ENCODE results near the gene ANGPTL5.
"Not testable (repeated sequence)": the region's sequence is repeated elsewhere in the genome, so short reads cannot be mapped to it uniquely, and the experiment has no call there.

The ANGPTL5 gene

DNA sequence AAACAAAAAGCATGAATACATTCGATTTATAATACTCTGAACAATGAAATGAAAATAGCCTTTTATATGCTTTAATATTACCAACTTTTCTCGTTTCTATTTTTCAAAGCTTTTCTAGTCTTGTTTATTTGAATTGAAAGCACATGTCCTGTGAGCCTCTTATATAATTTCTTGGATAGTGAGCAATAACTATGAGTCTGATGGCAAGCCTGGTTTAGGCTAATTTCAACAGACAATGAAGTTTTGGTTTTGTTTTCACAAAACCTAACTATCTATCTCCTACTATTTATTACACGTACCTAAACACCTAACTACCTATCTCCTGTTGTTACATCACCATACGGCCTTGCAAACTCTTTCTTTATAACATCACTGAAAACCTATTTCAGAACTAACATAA, 30.7 kb downstream of the ANGPTL5 start:
- no peak for DNase-seq (ENCODE audit: low spot score)

DNA sequence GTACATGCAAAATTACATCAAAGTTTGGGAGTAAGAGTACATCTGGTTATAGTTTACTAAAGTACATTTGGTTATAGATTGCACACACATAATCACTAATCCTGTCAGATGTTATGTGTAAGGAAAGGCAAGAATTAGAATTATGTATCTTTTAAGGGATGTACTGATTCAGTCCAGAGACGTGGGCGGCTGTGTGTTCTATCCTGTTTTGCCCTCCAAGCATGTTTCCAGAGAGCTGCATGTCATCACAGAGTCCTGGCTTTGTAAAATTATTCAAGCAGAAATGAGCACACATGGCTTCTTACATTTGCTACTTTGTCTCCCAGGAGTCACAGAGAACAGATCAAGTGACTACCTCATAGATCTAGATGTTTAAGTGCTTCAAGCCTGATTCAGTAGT, 34.7 kb downstream of the ANGPTL5 start:
- DNase-seq (ENCODE audit: low spot score), result no peak

DNA sequence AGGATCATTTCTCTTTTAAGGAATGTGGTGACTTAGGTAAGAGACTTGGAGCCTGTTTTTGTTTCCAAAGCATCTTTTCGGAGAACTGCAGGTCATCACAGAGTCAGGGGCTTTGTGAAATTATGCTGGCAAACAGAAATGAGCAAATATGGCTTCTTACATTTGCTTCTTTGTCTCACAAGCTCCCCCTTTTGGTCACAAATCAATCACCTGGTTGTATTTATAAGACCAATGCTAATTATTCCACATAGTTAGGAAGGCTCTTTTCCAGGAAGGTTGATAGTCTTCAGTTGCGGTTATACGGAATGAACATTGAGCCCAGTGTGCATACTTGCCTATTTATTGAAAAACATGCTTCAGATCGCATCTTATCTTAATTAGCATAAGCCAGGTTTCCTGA, 36.1 kb downstream of the ANGPTL5 start:
- peak; percentile 6 for DNase-seq (ENCODE audit: low spot score)

DNA sequence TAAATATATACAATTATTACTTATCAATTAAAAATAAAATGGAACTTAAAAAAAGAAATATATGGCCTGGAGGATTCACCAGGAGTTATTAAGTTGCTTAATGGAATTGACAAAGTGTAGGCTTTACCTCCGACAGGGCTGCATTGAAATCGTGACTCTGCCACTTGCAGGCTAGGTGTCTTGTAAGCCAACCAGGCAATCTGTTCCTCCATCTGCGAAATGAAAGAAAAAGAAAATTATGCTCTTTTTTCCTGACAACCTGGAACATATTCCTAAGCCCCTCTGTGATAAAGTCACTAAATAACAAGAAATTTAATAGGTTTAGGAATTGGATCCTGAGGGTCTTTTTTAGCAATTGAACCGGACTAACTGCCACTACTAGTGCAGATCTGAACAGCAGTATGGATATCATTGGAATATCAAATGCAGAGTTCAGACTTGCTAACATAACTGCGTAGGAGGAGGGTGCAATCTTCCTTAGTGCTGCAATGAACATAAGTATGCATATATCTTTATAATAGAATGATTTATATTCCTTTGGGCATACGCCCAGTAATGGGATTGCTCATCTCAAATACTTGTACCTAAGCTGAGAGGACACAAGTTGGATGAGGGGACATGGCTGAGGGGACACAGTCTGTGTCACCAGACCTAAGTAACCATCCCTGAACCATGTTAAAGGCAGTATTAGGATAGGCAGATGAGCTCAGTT, 44.0 kb downstream of the ANGPTL5 start:
- no peak for DNase-seq (ENCODE audit: low spot score)

DNA sequence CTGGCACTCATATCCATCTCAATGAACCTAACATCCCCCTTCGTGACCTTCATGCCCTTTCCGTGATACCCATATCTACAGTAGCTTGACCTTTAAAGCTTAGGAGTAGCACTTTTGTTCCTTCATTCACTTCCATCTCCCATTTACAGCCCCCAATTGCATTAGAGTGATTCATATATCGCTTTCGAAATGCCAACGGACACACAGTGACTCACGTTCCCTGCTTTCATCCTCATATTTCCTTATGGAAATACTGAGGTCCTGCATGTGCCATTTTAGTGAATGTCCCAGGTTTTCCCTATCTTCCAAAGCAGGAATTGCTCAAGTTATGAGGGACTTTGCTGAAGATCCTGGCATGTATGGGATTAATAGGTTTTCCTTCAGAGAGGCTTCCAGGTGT, 45.8 kb downstream of the ANGPTL5 start:
- no peak for DNase-seq (ENCODE audit: low spot score)

DNA sequence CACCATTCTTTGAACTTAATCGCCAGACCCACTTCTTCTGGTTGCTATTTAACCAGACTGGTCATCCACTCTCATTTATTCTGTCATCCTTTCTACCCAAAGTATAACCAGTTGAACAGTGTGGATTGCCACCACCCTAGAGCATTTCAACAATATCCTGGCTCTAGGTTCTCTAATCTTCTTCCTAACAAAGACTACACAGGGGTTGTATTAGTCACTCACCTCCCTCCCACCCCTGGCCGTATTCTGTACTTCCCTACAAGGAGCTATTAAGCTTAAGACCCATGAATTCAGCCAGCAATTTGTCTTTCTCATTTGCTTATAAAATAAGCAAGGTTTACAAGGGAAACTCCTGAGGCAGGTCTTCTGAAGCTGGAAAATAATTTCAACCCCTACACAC, 48.4 kb downstream of the ANGPTL5 start:
- no peak for DNase-seq (ENCODE audit: low spot score)

DNA sequence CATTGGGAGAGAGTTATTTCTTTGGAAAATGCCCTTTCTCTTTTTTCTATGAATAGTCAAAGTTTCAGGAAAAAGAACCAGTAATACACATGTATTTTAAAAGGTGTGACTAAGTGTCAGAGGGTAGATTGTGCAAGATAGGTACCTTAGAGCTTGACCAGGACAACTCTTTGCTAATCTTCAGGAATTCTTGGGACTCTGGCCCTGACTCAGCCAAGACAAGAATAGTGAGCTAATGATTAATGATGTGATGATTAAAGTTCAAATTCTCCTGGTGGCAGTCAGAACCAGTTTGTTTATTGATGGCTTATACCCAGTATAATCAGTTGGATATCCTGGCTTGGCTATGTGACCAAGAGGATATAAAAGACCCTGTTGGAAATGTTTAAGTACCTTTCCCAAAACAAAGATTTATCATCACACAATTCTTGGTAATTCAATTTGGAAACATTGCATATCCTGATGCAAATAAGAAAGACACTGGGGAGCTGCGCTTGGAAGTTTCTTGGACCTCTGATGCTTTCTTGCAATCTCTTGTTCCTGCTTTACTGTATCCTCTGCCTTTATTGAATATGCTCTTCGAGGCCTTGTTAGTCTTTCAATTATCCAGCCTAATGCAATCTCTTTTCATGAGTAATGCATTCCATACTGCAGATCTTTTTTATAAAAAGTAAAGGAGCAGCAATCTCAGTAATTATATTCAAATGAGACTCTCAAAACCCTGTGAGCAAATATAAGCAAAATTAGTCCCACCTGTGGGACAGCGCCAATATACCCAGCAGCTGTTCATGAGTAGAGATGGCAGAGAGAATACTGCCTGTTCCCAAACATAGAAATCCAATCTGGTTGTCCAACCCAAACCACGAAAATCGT, 49.5 kb downstream of the ANGPTL5 start:
- DNase-seq (ENCODE audit: low spot score), result no peak

DNA sequence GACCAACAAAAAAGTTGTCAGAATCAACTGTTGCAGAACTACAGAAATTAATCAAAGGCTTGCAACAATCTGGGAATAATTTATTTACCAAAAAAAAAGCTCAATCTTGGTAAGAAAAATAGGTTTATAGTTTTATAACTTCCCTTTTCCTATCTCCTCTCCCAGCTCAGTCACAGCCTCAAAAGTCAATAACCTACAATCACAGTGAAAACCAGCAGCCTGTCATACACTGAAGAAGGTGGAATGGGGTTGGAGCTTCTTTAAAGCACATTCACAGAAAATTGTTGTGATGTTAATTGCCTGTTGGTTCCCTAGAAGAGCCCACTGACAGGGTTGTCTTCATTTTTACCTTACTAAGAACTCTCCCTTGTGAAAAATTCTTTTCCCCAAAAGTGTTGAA, 52.2 kb downstream of the ANGPTL5 start:
- DNase-seq (ENCODE audit: low spot score), result no peak

DNA sequence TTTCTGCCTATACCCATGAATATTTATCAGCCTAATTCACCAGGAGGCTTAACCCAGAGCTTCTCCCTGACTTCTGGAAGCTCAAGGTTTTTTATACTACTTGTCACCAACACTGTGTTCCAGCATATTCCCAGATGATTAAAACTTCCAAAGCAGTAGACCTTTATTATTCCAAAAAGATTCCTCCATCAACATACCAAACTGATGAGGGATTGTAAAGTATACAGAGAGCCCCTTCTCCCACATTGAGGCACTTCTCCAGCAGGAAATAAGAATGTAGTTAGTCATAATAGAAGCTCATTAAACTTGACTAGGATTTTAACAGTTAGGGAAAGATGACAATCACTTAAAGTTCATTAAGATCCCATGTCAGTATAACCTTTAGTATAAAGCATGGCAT, 53.0 kb downstream of the ANGPTL5 start:
- no peak for DNase-seq (ENCODE audit: low spot score)

DNA sequence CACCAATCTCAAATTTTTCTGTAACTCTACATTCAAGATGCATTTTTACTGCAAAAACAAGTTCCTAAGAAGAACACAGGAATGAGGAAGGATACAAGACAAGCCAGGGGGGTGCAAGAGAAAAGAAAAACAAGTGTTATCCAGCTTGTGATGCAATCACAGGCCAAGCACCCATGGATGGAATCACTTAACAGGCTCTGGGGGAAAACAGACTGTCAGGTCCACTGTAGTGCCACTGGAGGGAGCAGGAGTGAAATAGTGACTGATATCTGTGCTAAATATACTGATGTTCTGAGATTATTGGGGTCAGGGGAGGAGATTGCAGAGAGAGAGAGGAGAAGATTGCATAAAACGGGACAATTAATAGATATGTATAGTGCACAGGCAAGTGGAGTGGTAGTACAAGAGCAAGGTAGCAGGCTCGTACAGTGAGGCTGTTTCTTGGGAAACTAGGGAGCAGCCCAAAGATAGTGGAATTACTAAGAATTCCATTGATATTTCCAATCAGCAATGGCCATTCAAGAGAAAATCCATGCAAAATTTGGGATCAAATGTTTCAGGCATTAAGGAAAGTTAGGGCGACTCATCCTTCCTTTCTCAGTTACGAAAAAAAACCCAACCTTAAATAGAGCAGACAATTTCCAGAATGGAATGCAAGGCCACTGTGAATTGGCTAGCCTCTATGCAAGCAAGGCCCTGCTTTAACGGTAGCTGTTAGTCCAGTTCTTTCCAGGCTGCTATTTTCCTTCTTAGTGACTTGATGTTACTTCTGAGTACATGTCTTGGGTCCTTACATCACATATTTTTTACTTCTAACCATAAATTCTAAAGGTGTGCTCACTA, 53.7 kb downstream of the ANGPTL5 start:
- DNase-seq (ENCODE audit: low spot score), result no peak

DNA sequence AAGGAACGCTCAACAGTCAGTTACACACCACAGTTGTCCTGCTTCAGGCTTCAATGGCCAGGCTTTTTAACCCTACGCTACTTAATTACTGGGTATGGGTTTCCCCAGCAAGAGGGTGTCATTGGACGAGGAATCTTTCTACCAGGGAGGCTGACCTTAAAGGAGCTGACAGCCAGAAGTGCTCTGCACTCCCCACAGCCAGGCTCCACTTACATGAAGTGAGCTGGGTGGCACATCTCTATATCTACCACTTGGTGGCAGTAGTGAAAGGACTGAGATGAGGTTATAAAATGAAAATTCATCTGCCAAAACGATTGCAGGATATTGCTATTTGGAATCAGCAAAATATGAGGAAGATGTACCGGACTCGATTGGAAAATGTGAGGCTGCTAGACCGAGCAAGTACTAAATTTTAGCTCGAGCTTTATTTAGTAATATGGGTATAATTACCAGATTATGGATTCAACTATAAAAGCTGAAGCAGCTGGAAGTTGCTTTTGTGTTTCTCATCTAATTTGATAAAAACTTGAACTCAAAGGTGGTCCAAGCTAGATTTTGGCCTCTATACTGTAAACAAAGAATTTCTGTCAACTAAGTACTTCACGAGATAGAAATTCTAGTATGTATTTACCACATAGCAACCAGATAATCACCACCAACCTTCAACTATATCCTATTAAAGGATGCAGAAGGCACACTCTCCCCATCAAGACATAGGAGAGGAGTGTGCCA, 55.5 kb downstream of the ANGPTL5 start:
- DNase-seq (ENCODE audit: low spot score), result peak; percentile 36

DNA sequence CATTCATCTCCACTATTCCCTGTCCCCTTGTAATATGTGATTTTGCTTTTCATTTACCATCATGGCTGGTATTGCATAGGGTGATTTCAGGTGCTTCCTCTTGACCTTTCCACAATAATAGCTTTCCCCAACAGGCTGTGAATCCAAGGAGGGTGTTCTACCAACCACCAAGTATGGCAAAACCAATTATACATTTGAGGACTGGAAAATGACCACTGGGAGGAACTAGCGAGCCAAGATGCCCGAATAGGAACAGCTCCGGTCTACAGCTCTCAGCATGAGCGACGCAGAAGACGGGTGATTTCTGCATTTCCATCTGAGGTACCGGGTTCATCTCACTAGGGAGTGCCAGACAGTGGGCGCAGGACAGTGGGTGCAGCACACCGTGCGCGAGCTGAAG, 64.1 kb downstream of the ANGPTL5 start:
- DNase-seq (ENCODE audit: low spot score), result not testable (repeated sequence)

DNA sequence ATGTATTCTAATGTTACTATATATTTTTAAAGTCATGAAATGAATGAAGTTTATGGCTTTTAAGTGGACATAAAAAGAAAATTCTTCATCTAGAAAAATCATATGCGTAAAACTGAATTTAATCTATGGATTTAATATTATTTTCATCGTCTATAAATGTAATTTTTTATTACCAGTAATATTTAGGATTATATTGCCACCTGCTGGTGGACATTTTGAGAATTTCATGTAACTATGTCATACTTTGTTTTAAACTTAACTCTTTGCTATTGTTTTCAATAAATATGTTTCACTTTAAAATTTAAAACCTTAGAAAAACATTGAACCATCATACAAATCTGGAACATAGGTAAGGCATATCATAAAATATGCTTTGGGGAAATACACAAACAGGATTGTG, 68.1 kb downstream of the ANGPTL5 start:
- no peak for DNase-seq (ENCODE audit: low spot score)

DNA sequence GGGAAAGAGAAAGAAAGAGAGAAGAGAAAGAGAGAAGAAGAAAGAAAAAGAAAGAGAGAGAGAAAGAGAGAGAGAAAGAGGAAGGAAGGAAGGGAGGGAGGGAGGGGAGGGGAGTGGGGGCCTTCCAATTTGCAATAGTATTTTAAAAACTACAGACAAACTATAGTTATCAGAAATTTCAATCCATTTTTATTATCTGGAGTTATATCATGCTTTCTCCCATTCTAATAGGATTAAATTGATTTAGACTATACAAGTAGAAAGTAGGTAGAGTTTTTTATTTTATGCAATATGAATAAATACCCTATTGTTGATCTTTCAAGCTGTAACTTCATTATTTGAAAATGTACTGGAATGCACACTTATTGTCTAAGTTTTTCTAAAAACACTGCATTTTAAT, 71.7 kb downstream of the ANGPTL5 start:
- no peak for DNase-seq (ENCODE audit: low spot score)

DNA sequence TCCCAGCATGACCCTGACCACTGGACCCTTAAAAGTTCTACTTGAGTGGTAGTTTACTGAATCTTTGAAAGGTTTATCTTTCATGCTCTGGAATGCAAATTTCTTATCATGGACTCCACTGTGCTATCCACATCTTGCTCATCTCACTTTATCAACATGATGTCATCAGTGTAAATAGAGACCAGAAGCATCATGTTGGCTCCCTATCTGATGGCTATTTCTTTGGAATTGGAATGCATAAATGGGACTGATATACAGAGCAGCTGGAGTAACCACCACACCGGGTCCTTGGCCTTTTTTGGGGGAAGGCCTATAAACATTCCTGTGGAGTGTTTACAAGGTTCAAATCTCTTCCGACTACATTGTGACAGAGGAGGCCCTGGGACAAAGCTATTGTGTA, 75.6 kb downstream of the ANGPTL5 start:
- no peak for DNase-seq (ENCODE audit: low spot score)
